Mesenchymal stem cell (in vitro differentiated cells and primary cell): ENCODE data around the gene UBAP2.
"Not testable (repeated sequence)": the region's sequence is repeated elsewhere in the genome, so short reads cannot be mapped to it uniquely, and the experiment has no call there.

Experiments
- DNase-seq: peaks from one replicate; pipeline ENCODE4 v3.0.0-alpha.2; 2013
- H2AFZ ChIP-seq: one replicate; pipeline ENCODE4 v1.6.1; 2013; ENCODE audit warnings: low read depth, mild to moderate bottlenecking, control low read depth, inconsistent platforms, low read length, moderate library complexity
- H2AK5ac ChIP-seq: 2 replicates; pipeline ENCODE4 v1.6.1; 2013; ENCODE audit warnings: low read length, moderate library complexity, mild to moderate bottlenecking, inconsistent platforms; ENCODE audit not compliant: severe bottlenecking
- H2BK120ac ChIP-seq: one replicate; pipeline ENCODE4 v1.6.1; 2013; ENCODE audit warnings: low read depth, mild to moderate bottlenecking, inconsistent platforms, low read length, moderate library complexity
- H2BK12ac ChIP-seq, 2 experiments: one replicate each; pipeline ENCODE4 v1.6.1; 2013; ENCODE audit warnings: inconsistent platforms in 2 of 2, low read length in 2 of 2, mild to moderate bottlenecking in 2 of 2, moderate library complexity in 2 of 2, control low read depth in 1 of 2
- H2BK15ac ChIP-seq: one replicate; pipeline ENCODE4 v1.6.1; 2013; ENCODE audit warnings: mild to moderate bottlenecking, low read depth, inconsistent platforms; ENCODE audit not compliant: poor library complexity, severe bottlenecking
- H2BK5ac ChIP-seq: 2 replicates; pipeline ENCODE4 v1.6.1; 2013; ENCODE audit warnings: low read depth, mild to moderate bottlenecking, low read length, control low read depth, inconsistent platforms; ENCODE audit not compliant: poor library complexity, severe bottlenecking
- H3K14ac ChIP-seq, 2 experiments: one replicate each; pipeline ENCODE4 v1.6.1; 2013; ENCODE audit warnings: inconsistent platforms in 2 of 2, low read length in 2 of 2, control low read depth in 1 of 2, mild to moderate bottlenecking in 1 of 2, moderate library complexity in 1 of 2
- H3K18ac ChIP-seq, 2 experiments: one replicate each; pipeline ENCODE4 v1.6.1; 2013; ENCODE audit warnings: inconsistent platforms in 2 of 2, low read length in 2 of 2, control low read depth in 1 of 2, low read depth in 1 of 2, mild to moderate bottlenecking in 1 of 2
- H3K23ac ChIP-seq, 2 experiments: one replicate each; pipeline ENCODE4 v1.6.1; 2013; ENCODE audit warnings: inconsistent platforms in 2 of 2, low read length in 2 of 2, mild to moderate bottlenecking in 2 of 2, moderate library complexity in 2 of 2, control low read depth in 1 of 2
- H3K27ac ChIP-seq: 2 replicates; pipeline ENCODE4 v1.5.1; 2013; ENCODE audit warnings: mild to moderate bottlenecking, moderate library complexity, low read length, control low read depth, inconsistent platforms; ENCODE audit not compliant: poor library complexity, severe bottlenecking
- H3K27me3 ChIP-seq, 2 experiments: 2 replicates each; pipeline versions ENCODE4 v1.6.1 to v1.7.0; 2013; ENCODE audit warnings: low read length in 2 of 2, mild to moderate bottlenecking in 2 of 2, moderate library complexity in 2 of 2, control low read depth in 1 of 2, inconsistent platforms in 1 of 2; ENCODE audit not compliant: control insufficient read depth in 1 of 2, insufficient read depth in 1 of 2
- H3K36me3 ChIP-seq, 2 experiments: 2 replicates each; pipeline versions ENCODE4 v1.6.1 to v1.7.0; 2013; ENCODE audit warnings: low read length in 2 of 2, control low read depth in 1 of 2, inconsistent platforms in 1 of 2, low read depth in 1 of 2, mild to moderate bottlenecking in 1 of 2; ENCODE audit not compliant: insufficient read depth in 2 of 2, control insufficient read depth in 1 of 2
- H3K4ac ChIP-seq, 2 experiments: one replicate each; pipeline ENCODE4 v1.6.1; 2013; ENCODE audit warnings: inconsistent platforms in 2 of 2, low read length in 2 of 2, mild to moderate bottlenecking in 2 of 2, moderate library complexity in 2 of 2, control low read depth in 1 of 2, low read depth in 1 of 2
- H3K4me1 ChIP-seq: 2 replicates; pipeline ENCODE4 v1.6.1; 2013; ENCODE audit warnings: low read depth, low read length, control low read depth; ENCODE audit not compliant: control insufficient read depth, insufficient read depth
- H3K4me2 ChIP-seq: 2 replicates; pipeline ENCODE4 v1.6.1; 2013; ENCODE audit warnings: low read length, mild to moderate bottlenecking, inconsistent platforms; ENCODE audit not compliant: poor library complexity, severe bottlenecking
- H3K4me3 ChIP-seq, 2 experiments: 2 replicates each; pipeline versions ENCODE4 v1.5.1 to v1.7.0; 2013; ENCODE audit warnings: low read length in 2 of 2, mild to moderate bottlenecking in 2 of 2, control low read depth in 1 of 2, low read depth in 1 of 2; ENCODE audit not compliant: insufficient read depth in 1 of 2
- H3K79me1 ChIP-seq: replicated peaks from 2 replicates; pipeline ENCODE4 v1.6.1; 2013; ENCODE audit warnings: mild to moderate bottlenecking, control low read depth, low read length, inconsistent platforms; ENCODE audit not compliant: poor library complexity, severe bottlenecking
- H3K9ac ChIP-seq: 2 replicates; pipeline ENCODE4 v1.7.0; 2013; ENCODE audit warnings: mild to moderate bottlenecking, low read length, moderate library complexity
- H3K9me3 ChIP-seq: 2 replicates; pipeline ENCODE4 v1.7.0; 2013; ENCODE audit warnings: mild to moderate bottlenecking, low read length; ENCODE audit not compliant: control insufficient read depth
- H4K8ac ChIP-seq: one replicate; pipeline ENCODE4 v1.6.1; 2013; ENCODE audit warnings: inconsistent platforms, mild to moderate bottlenecking, low read length, moderate library complexity
- H4K91ac ChIP-seq: one replicate; pipeline ENCODE4 v1.6.1; 2013; ENCODE audit warnings: mild to moderate bottlenecking, low read length, inconsistent platforms
- WGBS: methylation state at CpG from one replicate; pipeline ENCODE4 v1.1.7; 2013; ENCODE audit warnings: mixed read lengths; 5-methylcytosine and 5-hydroxymethylcytosine counted together

Gene UBAP2

GRCh38 chr9:33962468-33962867 lies 86.2 kb downstream of the UBAP2 start:
- Histone ChIP-seq H3K36me3 (peaks cover 22 to 52% of the 10 kb centered on the region in 2 experiments), H3K79me1 (peaks cover 11% of the 10 kb centered on the region)
- H4K8ac ChIP-seq, H2BK15ac ChIP-seq, H3K23ac ChIP-seq, H3K9ac ChIP-seq, H2BK5ac ChIP-seq, H3K18ac ChIP-seq, H3K9me3 ChIP-seq, DNase-seq, H3K4me2 ChIP-seq, H2BK120ac ChIP-seq, H3K14ac ChIP-seq, H3K4me3 ChIP-seq, H3K4ac ChIP-seq, H2BK12ac ChIP-seq, H3K27me3 ChIP-seq, H4K91ac ChIP-seq, H2AK5ac ChIP-seq, H3K27ac ChIP-seq, H3K4me1 ChIP-seq, H2AFZ ChIP-seq: not testable (repeated sequence)
- 92% methylated on average over 4 of the region's 7 CpGs for WGBS

- Histone ChIP-seq H2BK12ac (no peak overlapping the region), H3K79me1 (peaks cover 14% of the 10 kb centered on the region), H3K18ac (no peak overlapping the region), H3K9ac (no peak overlapping the region), H3K23ac (no peak overlapping the region), H2BK120ac (no peak overlapping the region), H3K9me3 (no peaks in the 10 kb centered on the region), H4K8ac (no peak overlapping the region), H2BK15ac (no peak overlapping the region), H3K4me3 (no peak overlapping the region), H3K27me3 (no peaks in the 10 kb centered on the region), H2AFZ (no peak overlapping the region), H3K27ac (no peak overlapping the region), H3K4me2 (no peak overlapping the region), H4K91ac (no peak overlapping the region), H2BK5ac (no peak overlapping the region), H3K4ac (no peak overlapping the region), H3K4me1 (no peaks in the 10 kb centered on the region), H2AK5ac (no peak overlapping the region), H3K36me3 (peaks cover 27 to 64% of the 10 kb centered on the region in 2 experiments), H3K14ac (no peak overlapping the region)
- no peak for DNase-seq
- 100% methylated on average over 2 of the region's 2 CpGs for WGBS
Observed at GRCh38 chr9:33959725-33960124, 89.0 kb downstream of the UBAP2 start.

GRCh38 chr9:33956544-33956943 lies 92.1 kb downstream of the UBAP2 start:
- no peak overlapping the region for H3K27ac ChIP-seq
- H3K36me3 ChIP-seq: peaks cover 33 to 79% of the 10 kb centered on the region in 2 experiments
- H3K23ac ChIP-seq: no peak overlapping the region

GRCh38 chr9:33952066-33952465 lies 96.6 kb downstream of the UBAP2 start:
- no peak overlapping the region for H4K8ac ChIP-seq
- H2BK12ac ChIP-seq: no peak overlapping the region
- H3K27ac ChIP-seq: no peak overlapping the region
- no peak overlapping the region for H3K4me3 ChIP-seq
- H2BK120ac ChIP-seq: no peak overlapping the region
- no peak overlapping the region for H3K4me2 ChIP-seq
- H2BK15ac ChIP-seq: no peak overlapping the region
- no peak overlapping the region for H2AFZ ChIP-seq
- H3K9me3 ChIP-seq: no peaks in the 10 kb centered on the region
- no peak overlapping the region for H3K14ac ChIP-seq
- H3K36me3 ChIP-seq: peaks cover 27 to 66% of the 10 kb centered on the region in 2 experiments
- H3K4me1 ChIP-seq: peaks cover 13% of the 10 kb centered on the region
- H4K91ac ChIP-seq: no peak overlapping the region
- WGBS: 97% methylated on average over 2 of the region's 2 CpGs
- peaks cover 7% of the 10 kb centered on the region for H3K79me1 ChIP-seq
- H3K23ac ChIP-seq: no peak overlapping the region
- H2AK5ac ChIP-seq: no peak overlapping the region
- no peak overlapping the region for H3K18ac ChIP-seq
- H3K27me3 ChIP-seq: no peaks in the 10 kb centered on the region
- H3K9ac ChIP-seq: no peak overlapping the region
- no peak overlapping the region for H2BK5ac ChIP-seq
- DNase-seq: no peak
- no peak overlapping the region for H3K4ac ChIP-seq

More at GRCh38 chr9:33956544-33956943, 92.1 kb downstream of the UBAP2 start:
- Histone ChIP-seq H3K14ac (no peak overlapping the region), H2AK5ac (no peak overlapping the region), H3K4me3 (no peak overlapping the region), H3K9me3 (no peaks in the 10 kb centered on the region), H3K4me1 (no peaks in the 10 kb centered on the region), H3K4ac (no peak overlapping the region), H2BK15ac (no peak overlapping the region), H2BK5ac (no peak overlapping the region), H2BK12ac (no peak overlapping the region), H3K18ac (no peak overlapping the region), H3K9ac (no peak overlapping the region), H3K4me2 (no peak overlapping the region), H4K8ac (no peak overlapping the region), H2BK120ac (no peak overlapping the region), H3K27me3 (no peaks in the 10 kb centered on the region), H2AFZ (no peak overlapping the region), H3K79me1 (peaks cover 13% of the 10 kb centered on the region), H4K91ac (no peak overlapping the region)
- WGBS: 100% methylated on average over 4 of the region's 4 CpGs
- no peak for DNase-seq
